Measurements from ENCODE around the gene SYNPR.

The SYNPR gene

DNA sequence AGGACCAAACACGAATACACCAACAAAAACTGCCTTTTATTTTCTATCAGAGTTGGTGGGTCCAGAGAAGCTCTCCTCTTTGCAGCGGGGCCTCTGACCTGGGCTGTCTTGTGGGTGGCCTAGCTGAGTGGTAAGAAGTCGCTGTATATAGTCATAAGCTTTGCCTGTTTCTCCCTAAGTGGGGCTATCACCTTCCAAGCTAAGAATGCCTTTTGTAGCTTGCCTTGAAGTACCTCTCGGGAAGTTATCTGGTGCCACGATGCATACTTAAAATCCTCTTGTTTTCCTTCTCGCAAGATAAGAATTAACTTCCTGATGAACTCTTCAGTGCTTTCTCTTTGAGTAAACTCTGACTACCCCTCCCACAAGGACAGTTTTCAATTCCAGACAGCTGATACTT is 178.8 kb downstream of the SYNPR start:
- DNase-seq (ENCODE audit: low read depth), result no peak
- H3K4me3 ChIP-seq (ENCODE audit: low read length), result no peak overlapping the region
- TF ChIP-seq, protein P1, sequence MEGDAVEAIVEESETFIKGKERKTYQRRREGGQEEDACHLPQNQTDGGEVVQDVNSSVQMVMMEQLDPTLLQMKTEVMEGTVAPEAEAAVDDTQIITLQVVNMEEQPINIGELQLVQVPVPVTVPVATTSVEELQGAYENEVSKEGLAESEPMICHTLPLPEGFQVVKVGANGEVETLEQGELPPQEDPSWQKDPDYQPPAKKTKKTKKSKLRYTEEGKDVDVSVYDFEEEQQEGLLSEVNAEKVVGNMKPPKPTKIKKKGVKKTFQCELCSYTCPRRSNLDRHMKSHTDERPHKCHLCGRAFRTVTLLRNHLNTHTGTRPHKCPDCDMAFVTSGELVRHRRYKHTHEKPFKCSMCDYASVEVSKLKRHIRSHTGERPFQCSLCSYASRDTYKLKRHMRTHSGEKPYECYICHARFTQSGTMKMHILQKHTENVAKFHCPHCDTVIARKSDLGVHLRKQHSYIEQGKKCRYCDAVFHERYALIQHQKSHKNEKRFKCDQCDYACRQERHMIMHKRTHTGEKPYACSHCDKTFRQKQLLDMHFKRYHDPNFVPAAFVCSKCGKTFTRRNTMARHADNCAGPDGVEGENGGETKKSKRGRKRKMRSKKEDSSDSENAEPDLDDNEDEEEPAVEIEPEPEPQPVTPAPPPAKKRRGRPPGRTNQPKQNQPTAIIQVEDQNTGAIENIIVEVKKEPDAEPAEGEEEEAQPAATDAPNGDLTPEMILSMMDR (conservative IDR thresholded peaks at IDR 0.05; ENCODE audit: low read length), result no peak

DNA sequence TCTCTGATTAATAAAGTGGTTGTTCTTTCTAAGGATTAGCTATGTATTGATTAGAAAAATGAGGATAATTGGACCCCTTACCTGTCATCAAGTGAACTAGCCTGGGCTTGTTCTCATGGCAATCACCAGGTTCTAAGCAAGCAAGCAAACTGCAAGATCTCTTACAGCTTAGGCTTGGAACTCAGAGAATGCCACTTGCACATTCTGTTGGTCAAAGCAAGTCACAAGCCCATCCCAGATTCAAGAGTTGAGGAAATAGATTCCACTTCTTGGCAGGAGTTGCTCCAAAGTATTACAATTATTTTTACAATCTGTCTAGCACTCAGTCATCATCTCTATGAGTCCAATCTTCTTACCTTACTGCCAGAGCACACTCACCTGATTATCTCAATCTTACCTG is 180.3 kb downstream of the SYNPR start:
- TF ChIP-seq, protein P1 (conservative IDR thresholded peaks at IDR 0.05; ENCODE audit: low read length), result no peak
- DNase-seq (ENCODE audit: low read depth), result no peak
- no peak overlapping the region for H3K4me3 ChIP-seq (ENCODE audit: low read length)

DNA sequence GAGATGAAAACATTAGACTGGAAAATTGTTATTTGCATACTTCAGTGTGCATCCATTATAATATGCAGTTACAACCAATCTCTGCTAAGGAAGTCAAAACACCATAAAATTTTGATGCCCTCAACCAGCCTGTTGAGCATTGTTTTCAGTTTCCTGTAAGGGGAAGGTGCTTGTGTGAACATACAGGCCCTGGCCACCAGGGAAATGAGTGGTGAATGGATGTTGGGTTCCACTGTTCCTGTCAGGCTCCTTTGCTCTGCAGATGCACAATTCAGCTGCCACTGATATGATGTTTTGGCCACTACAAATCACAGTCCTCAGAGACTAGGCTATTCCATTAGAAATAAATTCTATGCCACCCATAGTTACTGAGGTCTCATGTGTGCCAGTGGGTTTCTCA is 184.6 kb downstream of the SYNPR start:
- no peak for DNase-seq (ENCODE audit: low read depth)
- TF ChIP-seq, protein P1 (conservative IDR thresholded peaks at IDR 0.05; ENCODE audit: low read length), result no peak

DNA sequence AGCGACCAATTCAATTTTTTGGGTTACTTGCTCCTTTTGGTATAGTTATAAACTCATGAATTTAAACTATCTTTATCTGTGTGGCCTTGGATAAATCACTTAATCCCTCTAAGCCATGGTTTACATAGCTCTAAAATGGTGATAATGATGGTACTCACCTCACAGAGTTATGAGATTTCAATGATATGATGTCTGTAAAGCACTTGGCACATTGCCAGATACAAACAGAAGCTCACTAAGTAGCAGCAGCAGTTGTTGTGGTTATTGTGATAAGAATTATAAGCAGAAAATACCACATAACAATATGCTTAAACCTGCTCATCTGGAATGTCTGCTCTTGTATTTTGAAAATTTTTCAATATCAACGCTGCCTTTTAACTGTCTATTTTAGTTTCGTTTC is 189.3 kb downstream of the SYNPR start:
- TF ChIP-seq, protein P1 (conservative IDR thresholded peaks at IDR 0.05; ENCODE audit: low read length), result no peak
- DNase-seq (ENCODE audit: low read depth), result no peak
- H3K4me3 ChIP-seq (ENCODE audit: low read length), result no peak overlapping the region

More for the DNA sequence above, 184.6 kb downstream of the SYNPR start:
- no peak overlapping the region for H3K4me3 ChIP-seq (ENCODE audit: low read length)

DNA sequence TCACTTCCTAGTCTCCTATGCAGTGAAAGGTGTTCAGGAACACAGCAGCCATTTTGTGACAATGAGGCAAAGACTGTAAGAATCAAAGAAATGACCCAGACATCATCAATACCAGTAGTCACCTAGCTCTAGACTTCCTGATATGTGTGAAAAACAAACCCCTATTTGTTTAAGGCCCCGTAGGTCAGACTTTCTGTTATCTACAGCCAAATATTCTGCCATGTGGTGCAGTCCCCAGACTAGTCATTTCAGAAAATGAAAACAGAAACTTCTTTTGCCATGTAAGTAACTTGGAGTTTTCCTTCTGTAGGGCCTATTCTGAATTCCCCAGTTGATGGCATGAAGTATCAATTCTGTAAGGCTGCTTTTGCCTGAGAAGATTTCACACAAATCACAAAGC is 192.6 kb downstream of the SYNPR start:
- TF ChIP-seq, protein P1 (conservative IDR thresholded peaks at IDR 0.05; ENCODE audit: low read length), result no peak
- no peak for DNase-seq (ENCODE audit: low read depth)
- no peak overlapping the region for H3K4me3 ChIP-seq (ENCODE audit: low read length)

DNA sequence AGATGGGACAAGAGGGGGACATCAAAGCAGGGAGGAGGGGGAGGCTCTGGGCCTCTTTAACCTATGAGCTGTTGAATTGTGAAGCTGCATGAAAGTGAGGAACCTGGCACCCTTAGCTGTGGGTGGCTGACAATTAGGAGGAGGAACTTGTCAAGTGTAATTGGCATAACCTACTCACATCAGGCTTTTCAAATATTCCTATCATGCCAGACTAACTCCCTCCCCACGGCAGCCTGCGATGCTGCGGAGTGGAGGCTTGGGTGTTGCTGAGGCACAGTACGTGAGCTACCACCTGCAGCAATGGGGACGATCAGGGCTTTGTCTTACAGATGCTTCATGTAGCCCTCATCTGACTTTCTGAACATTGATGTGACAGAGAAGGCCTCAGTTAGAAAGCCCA is 193.7 kb downstream of the SYNPR start:
- TF ChIP-seq, protein P1 (conservative IDR thresholded peaks at IDR 0.05; ENCODE audit: low read length), result no peak
- DNase-seq (ENCODE audit: low read depth), result no peak
- H3K4me3 ChIP-seq (ENCODE audit: low read length), result no peak overlapping the region

DNA sequence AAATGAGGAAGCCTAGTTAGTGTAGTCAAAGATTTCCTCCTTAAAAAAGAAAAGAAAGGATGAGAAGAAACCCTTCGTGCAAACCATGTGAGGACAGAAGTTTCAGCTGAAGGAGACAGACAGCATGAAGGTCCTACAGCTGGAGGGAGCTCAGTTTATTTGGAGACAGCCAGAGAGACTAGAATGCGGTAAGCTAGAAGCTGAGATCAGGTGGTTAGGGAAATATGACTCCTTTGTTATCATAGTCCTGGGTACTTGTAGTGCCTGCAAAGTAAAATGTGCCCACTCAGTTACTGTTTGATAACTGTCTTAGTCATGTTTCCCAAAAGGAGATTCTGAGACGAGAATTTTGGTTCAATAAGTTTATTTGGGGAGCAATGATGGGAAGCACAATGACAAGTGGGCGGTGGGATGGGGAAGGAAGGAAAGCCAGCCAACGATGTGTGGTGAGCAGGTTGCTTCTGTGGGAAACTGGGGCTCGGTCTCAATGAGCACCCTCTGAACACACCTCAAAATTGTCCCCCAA is 195.6 kb downstream of the SYNPR start:
- H3K4me3 ChIP-seq (ENCODE audit: low read length), result no peak overlapping the region
- DNase-seq (ENCODE audit: low read depth), result no peak
- TF ChIP-seq, protein P1 (conservative IDR thresholded peaks at IDR 0.05; ENCODE audit: low read length), result no peak
